HEK293 (cell line): ENCODE data around the gene FAM216A.

Source experiments
- CTCF ChIA-PET: fragments of 350-600 bp; formaldehyde crosslinking; extraction: SDS; loops from one replicate; lab custom pipeline; 2021; ENCODE audit warnings: antibody characterized with exemption; lab: Yijun Ruan, JAX
- POLR2A ChIA-PET: fragments of 300-600 bp; formaldehyde crosslinking; extraction: SDS; loops from one replicate; lab custom pipeline; 2020; ENCODE audit warnings: antibody characterized with exemption, inconsistent platforms; lab: Yijun Ruan, JAX
- H3K27ac ChIP-seq: fragments of 200-500 bp; sonication (Bioruptor generic); 2 replicates; pipeline ENCODE4 v1.5.1; 2014; ENCODE audit warnings: low read depth, low read length, control low read depth, inconsistent platforms; ENCODE audit errors: extremely low read depth
- H3K36me3 ChIP-seq, 2 experiments: fragments of 200-500 bp in 1 of 2; sonication (Bioruptor generic) in 1 of 2; 1 replicate in 1 of 2; 2 replicates in 1 of 2; pipeline ENCODE4 v1.5.1; 2014 to 2017; ENCODE audit warnings: inconsistent platforms in 2 of 2, low read length in 2 of 2; ENCODE audit not compliant: control insufficient read depth in 2 of 2, insufficient read depth in 1 of 2
- H3K4me1 ChIP-seq: fragments of 200-500 bp; sonication (Bioruptor generic); 2 replicates; pipeline ENCODE4 v1.5.1; 2014; ENCODE audit warnings: mild to moderate bottlenecking, low read length, inconsistent platforms; ENCODE audit not compliant: control insufficient read depth, insufficient read depth
- H3K4me3 ChIP-seq: 2 replicates; pipeline ENCODE4 v1.5.1; 2011; ENCODE audit warnings: low read depth, mild to moderate bottlenecking, control low read depth, low read length, moderate library complexity
- H3K9me3 ChIP-seq: fragments of 200-500 bp; sonication (Bioruptor generic); 2 replicates; pipeline ENCODE4 v1.5.1; 2014; ENCODE audit warnings: low read depth, low read length, inconsistent platforms; ENCODE audit not compliant: control insufficient read depth, insufficient read depth
- BCL11A ChIP-seq: fragments of 450-650 bp; formaldehyde crosslinking; IDR thresholded peaks from 2 replicates; pipeline ENCODE4 v1.5.1; 2016; ENCODE audit warnings: low read depth, missing biosample characterization, missing genetic modification characterization
- GLI4 ChIP-seq: fragments of 450-650 bp; formaldehyde crosslinking; IDR thresholded peaks from 2 replicates; pipeline ENCODE4 v1.5.1; 2016; ENCODE audit warnings: missing biosample characterization, missing genetic modification characterization
- GLIS2 ChIP-seq: fragments of 450-650 bp; formaldehyde crosslinking; IDR thresholded peaks from 2 replicates; pipeline ENCODE4 v1.5.1; 2016; ENCODE audit warnings: missing biosample characterization, missing genetic modification characterization
- KLF8 ChIP-seq: fragments of 450-650 bp; formaldehyde crosslinking; IDR thresholded peaks from 2 replicates; pipeline ENCODE4 v1.5.1; 2016; ENCODE audit warnings: missing biosample characterization, missing genetic modification characterization
- SETDB1 ChIP-seq: IDR thresholded peaks from one replicate; pipeline ENCODE4 v1.6.1; 2017; ENCODE audit warnings: mild to moderate bottlenecking, low read length, moderate library complexity, mixed read lengths; ENCODE audit not compliant: insufficient read length
- WT1 ChIP-seq: fragments of 450-650 bp; formaldehyde crosslinking; IDR thresholded peaks from 2 replicates; pipeline ENCODE4 v1.5.1; 2016; ENCODE audit warnings: missing biosample characterization, missing genetic modification characterization
- ZBTB7A ChIP-seq: fragments of 450-650 bp; formaldehyde crosslinking; IDR thresholded peaks from 2 replicates; pipeline ENCODE4 v1.5.1; 2016; ENCODE audit warnings: low read depth, missing biosample characterization, missing genetic modification characterization
- ZEB2 ChIP-seq: fragments of 450-650 bp; formaldehyde crosslinking; IDR thresholded peaks from 2 replicates; pipeline ENCODE4 v1.5.1; 2016; ENCODE audit warnings: missing biosample characterization, missing genetic modification characterization
- ZNF114 ChIP-seq: fragments of 450-650 bp; formaldehyde crosslinking; IDR thresholded peaks from 2 replicates; pipeline ENCODE4 v1.5.0; 2017; ENCODE audit warnings: missing biosample characterization, missing genetic modification characterization
- ZNF174 ChIP-seq: fragments of 450-650 bp; formaldehyde crosslinking; IDR thresholded peaks from 2 replicates; pipeline ENCODE4 v1.5.0; 2017; ENCODE audit warnings: missing biosample characterization, mild to moderate bottlenecking, missing genetic modification characterization
- ZNF175 ChIP-seq: fragments of 450-650 bp; formaldehyde crosslinking; IDR thresholded peaks from 2 replicates; pipeline ENCODE4 v1.5.1; 2016; ENCODE audit warnings: missing biosample characterization, missing genetic modification characterization
- ZNF2 ChIP-seq: fragments of 450-650 bp; formaldehyde crosslinking; IDR thresholded peaks from 2 replicates; pipeline ENCODE4 v1.5.1; 2016; ENCODE audit warnings: missing biosample characterization, missing genetic modification characterization
- ZNF202 ChIP-seq: fragments of 450-650 bp; formaldehyde crosslinking; IDR thresholded peaks from 2 replicates; pipeline ENCODE4 v1.5.1; 2016; ENCODE audit warnings: missing biosample characterization, missing genetic modification characterization, borderline replicate concordance
- ZNF211 ChIP-seq: fragments of 450-650 bp; formaldehyde crosslinking; IDR thresholded peaks from 2 replicates; pipeline ENCODE4 v1.5.1; 2016; ENCODE audit warnings: low read depth, missing biosample characterization, missing genetic modification characterization
- ZNF23 ChIP-seq: fragments of 450-650 bp; formaldehyde crosslinking; IDR thresholded peaks from 2 replicates; pipeline ENCODE4 v1.5.1; 2016; ENCODE audit warnings: missing biosample characterization, missing genetic modification characterization, borderline replicate concordance
- ZNF350 ChIP-seq: fragments of 450-650 bp; formaldehyde crosslinking; IDR thresholded peaks from 2 replicates; pipeline ENCODE4 v1.5.0; 2017; ENCODE audit warnings: missing biosample characterization, mild to moderate bottlenecking, missing genetic modification characterization
- ZNF510 ChIP-seq: fragments of 450-650 bp; formaldehyde crosslinking; IDR thresholded peaks from 2 replicates; pipeline ENCODE4 v1.5.1; 2018; ENCODE audit warnings: mild to moderate bottlenecking, missing genetic modification characterization, missing biosample characterization; ENCODE audit not compliant: insufficient replicate concordance
- ZNF621 ChIP-seq: fragments of 450-650 bp; formaldehyde crosslinking; IDR thresholded peaks from 2 replicates; pipeline ENCODE4 v1.5.1; 2017; ENCODE audit warnings: missing biosample characterization, missing genetic modification characterization
- ZNF654 ChIP-seq: fragments of 450-650 bp; formaldehyde crosslinking; IDR thresholded peaks from 2 replicates; pipeline ENCODE4 v1.5.1; 2016; ENCODE audit warnings: low read depth, missing biosample characterization, missing genetic modification characterization
- ZNF660 ChIP-seq: fragments of 450-650 bp; IDR thresholded peaks from 2 replicates; pipeline ENCODE4 v1.5.1; 2018; ENCODE audit warnings: missing biosample characterization, mild to moderate bottlenecking, missing genetic modification characterization
- ZNF670 ChIP-seq: fragments of 450-650 bp; formaldehyde crosslinking; IDR thresholded peaks from 2 replicates; pipeline ENCODE4 v1.5.1; 2016; ENCODE audit warnings: missing biosample characterization, missing genetic modification characterization, low read depth
- ZNF768 ChIP-seq: fragments of 450-650 bp; formaldehyde crosslinking; IDR thresholded peaks from 2 replicates; pipeline ENCODE4 v1.5.1; 2018; ENCODE audit warnings: missing biosample characterization, mild to moderate bottlenecking, missing genetic modification characterization
- TF ChIP-seq, protein P1 (sequence below): fragments of 450-650 bp; formaldehyde crosslinking; IDR thresholded peaks from 2 replicates; pipeline ENCODE4 v1.5.1; 2016; ENCODE audit warnings: missing biosample characterization, missing genetic modification characterization
- TF ChIP-seq, protein P2 (sequence below): IDR thresholded peaks from 2 replicates; pipeline ENCODE4 v1.6.1; 2011; ENCODE audit warnings: mild to moderate bottlenecking, low read depth, low read length, borderline replicate concordance
- TF ChIP-seq, protein P3 (sequence below): fragments of 450-650 bp; formaldehyde crosslinking; IDR thresholded peaks from 2 replicates; pipeline ENCODE4 v1.5.1; 2016; ENCODE audit warnings: missing biosample characterization, missing genetic modification characterization

The FAM216A gene

DNA sequence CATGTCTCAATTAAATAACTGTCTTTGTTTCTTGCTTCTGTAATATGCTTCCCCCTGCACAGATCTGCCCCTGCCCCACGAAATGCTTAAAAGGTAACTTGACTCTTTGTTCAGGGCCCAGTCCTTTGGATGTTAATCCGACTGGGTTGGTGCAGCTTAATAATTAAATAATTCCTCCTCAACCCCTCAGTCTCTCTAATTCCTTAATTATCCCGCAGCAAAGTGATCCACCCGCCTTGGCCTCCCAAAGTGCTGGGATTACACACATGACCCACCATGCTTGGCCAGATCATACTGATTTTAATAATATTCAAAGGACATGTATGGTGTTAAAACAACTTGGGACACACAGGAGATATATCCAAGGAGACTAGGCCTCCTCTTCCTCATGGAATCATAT, 46.9 kb upstream of the FAM216A start (continued):
- TF ChIP-seq, protein P1, sequence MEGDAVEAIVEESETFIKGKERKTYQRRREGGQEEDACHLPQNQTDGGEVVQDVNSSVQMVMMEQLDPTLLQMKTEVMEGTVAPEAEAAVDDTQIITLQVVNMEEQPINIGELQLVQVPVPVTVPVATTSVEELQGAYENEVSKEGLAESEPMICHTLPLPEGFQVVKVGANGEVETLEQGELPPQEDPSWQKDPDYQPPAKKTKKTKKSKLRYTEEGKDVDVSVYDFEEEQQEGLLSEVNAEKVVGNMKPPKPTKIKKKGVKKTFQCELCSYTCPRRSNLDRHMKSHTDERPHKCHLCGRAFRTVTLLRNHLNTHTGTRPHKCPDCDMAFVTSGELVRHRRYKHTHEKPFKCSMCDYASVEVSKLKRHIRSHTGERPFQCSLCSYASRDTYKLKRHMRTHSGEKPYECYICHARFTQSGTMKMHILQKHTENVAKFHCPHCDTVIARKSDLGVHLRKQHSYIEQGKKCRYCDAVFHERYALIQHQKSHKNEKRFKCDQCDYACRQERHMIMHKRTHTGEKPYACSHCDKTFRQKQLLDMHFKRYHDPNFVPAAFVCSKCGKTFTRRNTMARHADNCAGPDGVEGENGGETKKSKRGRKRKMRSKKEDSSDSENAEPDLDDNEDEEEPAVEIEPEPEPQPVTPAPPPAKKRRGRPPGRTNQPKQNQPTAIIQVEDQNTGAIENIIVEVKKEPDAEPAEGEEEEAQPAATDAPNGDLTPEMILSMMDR (tag by site-specific recombination), result no peak
- TF ChIP-seq ZNF660 (tag by site-specific recombination), result no peak
- TF ChIP-seq ZNF202 (tag by site-specific recombination), result no peak
- no peak for TF ChIP-seq ZNF621 (tag by site-specific recombination)
- no peak for TF ChIP-seq ZEB2
- no peak for TF ChIP-seq SETDB1
- no peak for TF ChIP-seq ZNF2 (tag by site-specific recombination)

DNA sequence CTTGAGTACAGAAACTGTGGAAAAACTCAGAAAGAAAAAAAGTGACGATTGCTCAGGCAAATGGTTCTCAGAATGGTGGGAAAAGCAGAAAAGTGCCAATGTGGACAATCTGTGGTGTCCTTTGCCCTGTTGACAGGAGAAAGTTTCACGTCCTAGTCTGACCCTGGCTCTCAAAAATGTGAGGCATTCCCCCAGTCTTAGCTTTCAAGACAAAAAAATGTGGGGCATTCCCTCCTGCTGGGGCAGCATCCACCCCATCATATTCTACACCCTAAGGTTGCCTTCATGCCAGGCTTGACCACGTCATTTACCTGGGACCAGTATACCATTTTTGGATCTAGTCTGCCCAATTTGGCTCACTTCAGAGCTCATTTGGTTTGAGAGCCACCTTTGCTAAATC, 44.4 kb upstream of the FAM216A start:
- CTCF ChIA-PET, result no interaction called here
- POLR2A ChIA-PET, result no interaction called here
- H3K4me3 ChIP-seq, result no peak overlapping the region
- H3K9me3 ChIP-seq, result no peaks in the 10 kb centered on the region
- TF ChIP-seq ZNF23 (no peak), BCL11A (tag by site-specific recombination) (no peak), ZNF174 (tag by site-specific recombination) (no peak), ZBTB7A (tag by site-specific recombination) (no peak), ZNF114 (tag by site-specific recombination) (no peak), ZNF211 (tag by site-specific recombination) (no peak), KLF8 (tag by site-specific recombination) (no peak), ZNF768 (tag by site-specific recombination) (no peak), ZNF510 (tag by site-specific recombination) (no peak), ZNF654 (no peak), ZNF350 (tag by site-specific recombination) (no peak), GLI4 (tag by site-specific recombination) (no peak), ZNF175 (tag by site-specific recombination) (no peak), ZNF670 (tag by site-specific recombination) (no peak), WT1 (no peak), GLIS2 (tag by site-specific recombination) (no peak), ZNF660 (tag by site-specific recombination) (no peak)
- TF ChIP-seq, protein P2, sequence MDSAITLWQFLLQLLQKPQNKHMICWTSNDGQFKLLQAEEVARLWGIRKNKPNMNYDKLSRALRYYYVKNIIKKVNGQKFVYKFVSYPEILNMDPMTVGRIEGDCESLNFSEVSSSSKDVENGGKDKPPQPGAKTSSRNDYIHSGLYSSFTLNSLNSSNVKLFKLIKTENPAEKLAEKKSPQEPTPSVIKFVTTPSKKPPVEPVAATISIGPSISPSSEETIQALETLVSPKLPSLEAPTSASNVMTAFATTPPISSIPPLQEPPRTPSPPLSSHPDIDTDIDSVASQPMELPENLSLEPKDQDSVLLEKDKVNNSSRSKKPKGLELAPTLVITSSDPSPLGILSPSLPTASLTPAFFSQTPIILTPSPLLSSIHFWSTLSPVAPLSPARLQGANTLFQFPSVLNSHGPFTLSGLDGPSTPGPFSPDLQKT, result no peak
- TF ChIP-seq, protein P3, sequence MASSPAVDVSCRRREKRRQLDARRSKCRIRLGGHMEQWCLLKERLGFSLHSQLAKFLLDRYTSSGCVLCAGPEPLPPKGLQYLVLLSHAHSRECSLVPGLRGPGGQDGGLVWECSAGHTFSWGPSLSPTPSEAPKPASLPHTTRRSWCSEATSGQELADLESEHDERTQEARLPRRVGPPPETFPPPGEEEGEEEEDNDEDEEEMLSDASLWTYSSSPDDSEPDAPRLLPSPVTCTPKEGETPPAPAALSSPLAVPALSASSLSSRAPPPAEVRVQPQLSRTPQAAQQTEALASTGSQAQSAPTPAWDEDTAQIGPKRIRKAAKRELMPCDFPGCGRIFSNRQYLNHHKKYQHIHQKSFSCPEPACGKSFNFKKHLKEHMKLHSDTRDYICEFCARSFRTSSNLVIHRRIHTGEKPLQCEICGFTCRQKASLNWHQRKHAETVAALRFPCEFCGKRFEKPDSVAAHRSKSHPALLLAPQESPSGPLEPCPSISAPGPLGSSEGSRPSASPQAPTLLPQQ (tag by site-specific recombination), result no peak
- TF ChIP-seq, all 188 proteins: peak for 0
- Histone ChIP-seq H3K27ac (no peak overlapping the region), H3K36me3 (no peaks in the 10 kb centered on the region), H3K4me1 (no peaks in the 10 kb centered on the region)
